H9 (cell line): ENCODE measurements around the gene GID8. TPM values are rescaled to one million over a fixed set of nuclear protein-coding genes. Genes with fewer than 3 reads are reported as not detected.
A peak's percentile ranks its signal among the peaks of the same experiment; 100 is the strongest.

Experiments
- DNase-seq: peaks from one replicate; pipeline ENCODE4 v3.0.0-alpha.2; 2017
- H2AFZ ChIP-seq: one replicate; pipeline ENCODE4 v1.6.1; 2013; ENCODE audit warnings: mild to moderate bottlenecking, low read length, control low read depth, moderate library complexity
- H2AK5ac ChIP-seq: 2 replicates; pipeline ENCODE4 v1.6.1; 2013; ENCODE audit warnings: low read length, control low read depth, mixed read lengths; ENCODE audit not compliant: insufficient read length
- H2BK120ac ChIP-seq: one replicate; pipeline ENCODE4 v1.6.1; 2013; ENCODE audit warnings: low read depth, mild to moderate bottlenecking, low read length, control low read depth, inconsistent platforms; ENCODE audit not compliant: poor library complexity, severe bottlenecking
- H2BK12ac ChIP-seq: 2 replicates; pipeline ENCODE4 v1.6.1; 2013; ENCODE audit warnings: low read length, control low read depth, mixed read lengths, low read depth; ENCODE audit not compliant: insufficient read length
- H2BK15ac ChIP-seq: 2 replicates; pipeline ENCODE4 v1.6.1; 2013; ENCODE audit warnings: low read depth, low read length, control low read depth
- H2BK20ac ChIP-seq: one replicate; pipeline ENCODE4 v1.6.1; 2013; ENCODE audit warnings: low read depth, mild to moderate bottlenecking, low read length, control low read depth, inconsistent platforms; ENCODE audit not compliant: poor library complexity, severe bottlenecking
- H2BK5ac ChIP-seq: 2 replicates; pipeline ENCODE4 v1.6.1; 2013; ENCODE audit warnings: low read length, control low read depth, mixed read lengths; ENCODE audit not compliant: insufficient read length
- H3K14ac ChIP-seq: 2 replicates; pipeline ENCODE4 v1.6.1; 2013; ENCODE audit warnings: low read length, control low read depth; ENCODE audit not compliant: insufficient read depth
- H3K18ac ChIP-seq: 2 replicates; pipeline ENCODE4 v1.6.1; 2013; ENCODE audit warnings: low read depth, mild to moderate bottlenecking, mixed read lengths, low read length, control low read depth; ENCODE audit not compliant: insufficient read length
- H3K23ac ChIP-seq: 2 replicates; pipeline ENCODE4 v1.6.1; 2013; ENCODE audit warnings: low read length, control low read depth, mixed read lengths, low read depth; ENCODE audit not compliant: insufficient read length
- H3K23me2 ChIP-seq: 2 replicates; pipeline ENCODE4 v1.6.1; 2013; ENCODE audit warnings: low read depth, mild to moderate bottlenecking, mixed read lengths, low read length, control low read depth; ENCODE audit not compliant: insufficient read length, poor library complexity, severe bottlenecking
- H3K27ac ChIP-seq: 2 replicates; pipeline ENCODE4 v1.5.1; 2013; ENCODE audit warnings: low read length, control low read depth, mixed read lengths, low read depth; ENCODE audit not compliant: insufficient read length
- H3K27me3 ChIP-seq: 2 replicates; pipeline ENCODE4 v1.6.1; 2013; ENCODE audit warnings: low read length, control low read depth, inconsistent platforms; ENCODE audit not compliant: insufficient read depth
- H3K4ac ChIP-seq: 2 replicates; pipeline ENCODE4 v1.6.1; 2013; ENCODE audit warnings: low read depth, mild to moderate bottlenecking, control low read depth, inconsistent platforms, low read length, moderate library complexity
- H3K4me1 ChIP-seq: 2 replicates; pipeline ENCODE4 v1.6.1; 2013; ENCODE audit warnings: low read length, control low read depth, inconsistent platforms; ENCODE audit not compliant: insufficient read depth
- H3K4me2 ChIP-seq: 2 replicates; pipeline ENCODE4 v1.6.1; 2013; ENCODE audit warnings: low read length, control low read depth, mixed read lengths; ENCODE audit not compliant: insufficient read length, insufficient read depth
- H3K56ac ChIP-seq: 2 replicates; pipeline ENCODE4 v1.6.1; 2013; ENCODE audit warnings: low read depth, mild to moderate bottlenecking, mixed read lengths, low read length, control low read depth; ENCODE audit not compliant: insufficient read length
- H3K79me1 ChIP-seq: 2 replicates; pipeline ENCODE4 v1.6.1; 2013; ENCODE audit warnings: low read depth, mild to moderate bottlenecking, moderate library complexity, low read length, control low read depth, inconsistent platforms; ENCODE audit not compliant: insufficient read depth, poor library complexity, severe bottlenecking
- H3K79me2 ChIP-seq: 2 replicates; pipeline ENCODE4 v1.6.1; 2013; ENCODE audit warnings: low read length, control low read depth, inconsistent platforms; ENCODE audit not compliant: insufficient read depth
- H3K9ac ChIP-seq: 2 replicates; pipeline ENCODE4 v1.6.1; 2013; ENCODE audit warnings: low read length, control low read depth, mixed read lengths; ENCODE audit not compliant: insufficient read length; ENCODE audit errors: extremely low read depth
- H3K9me3 ChIP-seq: one replicate; pipeline ENCODE4 v1.6.1; 2013; ENCODE audit warnings: low read depth, low read length, inconsistent platforms; ENCODE audit not compliant: control insufficient read depth
- H3T11ph ChIP-seq: one replicate; pipeline ENCODE4 v1.6.1; 2013; ENCODE audit warnings: mild to moderate bottlenecking, low read length, control low read depth, inconsistent platforms
- H4K20me1 ChIP-seq: one replicate; pipeline ENCODE4 v1.6.1; 2013; ENCODE audit not compliant: control insufficient read depth, insufficient read length, insufficient read depth
- H4K5ac ChIP-seq: 2 replicates; pipeline ENCODE4 v1.6.1; 2013; ENCODE audit warnings: low read depth, mild to moderate bottlenecking, mixed read lengths, low read length, control low read depth; ENCODE audit not compliant: insufficient read length
- H4K8ac ChIP-seq: replicated peaks from 2 replicates; pipeline ENCODE4 v1.6.1; 2013; ENCODE audit warnings: low read length, control low read depth, mixed read lengths, low read depth; ENCODE audit not compliant: insufficient read length
- H4K91ac ChIP-seq: 2 replicates; pipeline ENCODE4 v1.6.1; 2013; ENCODE audit warnings: low read depth, mild to moderate bottlenecking, moderate library complexity, mixed read lengths, low read length, control low read depth; ENCODE audit not compliant: insufficient read length
- H3K27ac Mint-ChIP-seq, 3 experiments: 2 replicates in 2 of 3; 3 replicates in 1 of 3; pipeline ENCODE4 v1.8.0; 2020 to 2021; ENCODE audit warnings: mixed read lengths in 3 of 3, mild to moderate bottlenecking in 1 of 3, moderate library complexity in 1 of 3
- H3K27me3 Mint-ChIP-seq: 2 replicates; pipeline ENCODE4 v1.8.0; 2021; ENCODE audit warnings: low read depth, mild to moderate bottlenecking, moderate library complexity, mixed read lengths
- H3K36me3 Mint-ChIP-seq, 3 experiments: 2 replicates in 2 of 3; 3 replicates in 1 of 3; pipeline ENCODE4 v1.8.0; 2020 to 2021; ENCODE audit warnings: low read depth in 3 of 3, mixed read lengths in 3 of 3; ENCODE audit not compliant: insufficient read depth in 1 of 3
- H3K4me1 Mint-ChIP-seq, 2 experiments: 2 replicates each; pipeline ENCODE4 v1.8.0; 2020; ENCODE audit warnings: mixed read lengths in 2 of 2
- H3K4me3 Mint-ChIP-seq, 2 experiments: 2 replicates in 1 of 2; 3 replicates in 1 of 2; pipeline ENCODE4 v1.8.0; 2020 to 2021; ENCODE audit warnings: mild to moderate bottlenecking in 2 of 2, mixed read lengths in 2 of 2, moderate library complexity in 1 of 2
- H3K9me3 Mint-ChIP-seq, 2 experiments: 2 replicates in 1 of 2; 3 replicates in 1 of 2; pipeline ENCODE4 v1.8.0; 2020; ENCODE audit warnings: mild to moderate bottlenecking in 2 of 2, mixed read lengths in 2 of 2, moderate library complexity in 1 of 2
- WGBS: extraction: QIAGEN DNeasy Blood & Tissue Kit; methylation state at CpG from one replicate; pipeline ENCODE4 v1.1.7; 2013; ENCODE audit warnings: missing lambda C conversion rate, low lambda C conversion rate, mixed read lengths; ENCODE audit not compliant: insufficient read length; ENCODE audit errors: extremely low coverage; 5-methylcytosine and 5-hydroxymethylcytosine counted together
- total RNA-seq: library from RNA; stranded (reverse); gene quantifications from 2 replicates; pipeline ENCODE4 v1.2.1, GENCODE V29; 2021
- TF ChIP-seq, protein P1 (sequence below): fragments of 200-600 bp; sonication (generic); conservative IDR thresholded peaks from 3 replicates; pipeline ENCODE4 v1.8.0; 2021; ENCODE audit warnings: antibody characterized with exemption, mild to moderate bottlenecking

Gene GID8
- total RNA-seq, 1 experiment from 2014 or later, result 60.9 TPM

DNA sequence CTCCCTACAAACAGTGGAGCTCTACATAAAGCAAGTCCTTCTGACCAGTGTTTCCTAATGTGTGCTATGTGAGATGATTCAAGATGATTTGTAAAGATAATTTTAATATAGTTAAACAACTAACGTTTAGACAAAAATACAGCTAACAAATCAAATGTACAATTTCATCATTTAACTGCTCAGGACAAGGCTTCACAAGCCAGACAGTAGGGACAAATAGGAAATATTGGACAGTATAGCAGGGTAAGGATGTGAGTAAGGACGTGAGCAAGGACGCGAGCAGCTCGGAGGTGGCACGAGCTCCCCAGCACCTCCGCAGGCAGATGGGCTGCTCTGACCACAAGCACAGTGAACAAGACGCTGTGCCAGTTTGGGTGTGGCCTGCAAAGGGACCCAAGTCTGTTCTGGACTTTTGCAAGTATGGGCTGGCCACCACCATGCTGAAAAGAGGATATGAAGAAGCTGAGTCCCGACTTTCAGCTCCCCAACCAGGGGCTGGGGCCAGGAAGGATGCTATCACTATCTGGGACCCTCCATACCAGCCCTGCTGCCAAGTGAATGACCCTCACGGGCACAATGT lies 26.2 kb upstream of the GID8 start:
- no peak overlapping the region for H2BK12ac ChIP-seq
- no peak overlapping the region for H3K14ac ChIP-seq
- H2BK20ac ChIP-seq, result no peak overlapping the region
- no peaks in the 10 kb centered on the region for H3K9me3 Mint-ChIP-seq
- no peak overlapping the region for H4K91ac ChIP-seq
- H3K27me3 ChIP-seq, result no peaks in the 10 kb centered on the region
- H3K4me3 Mint-ChIP-seq, result no peak overlapping the region
- H2AFZ ChIP-seq, result no peak overlapping the region
- no peak overlapping the region for H4K8ac ChIP-seq
- no peaks in the 10 kb centered on the region for H3K9me3 ChIP-seq
- no peak overlapping the region for H2BK120ac ChIP-seq
- peak overlapping the region in 2 of 3 experiments; percentile 64 to 78; a peak in 1 of 7 replicates for H3K27ac Mint-ChIP-seq
- H3K56ac ChIP-seq, result no peak overlapping the region
- H3K23me2 ChIP-seq, result no peaks in the 10 kb centered on the region
- H3K4me2 ChIP-seq, result no peak overlapping the region
- no peak for DNase-seq
- peaks cover 4% of the 10 kb centered on the region; the same call in 1 of the 2 replicates for H3K4me1 ChIP-seq
- no peak overlapping the region for H2BK15ac ChIP-seq
- no peak overlapping the region for H2AK5ac ChIP-seq
- no peak overlapping the region for H4K5ac ChIP-seq
- H3K9ac ChIP-seq, result no peak overlapping the region
- H3K79me2 ChIP-seq, result peaks cover 61% of the 10 kb centered on the region
- no peak overlapping the region for H3K23ac ChIP-seq
- H3K36me3 Mint-ChIP-seq, result peaks cover 48 to 65% (median 62%) of the 10 kb centered on the region in 3 experiments
- no peak overlapping the region for H3K27ac ChIP-seq
- H2BK5ac ChIP-seq, result no peak overlapping the region
- no peak overlapping the region for H3T11ph ChIP-seq
- WGBS, result no CpG with 5 or more reads among the region's 10 CpGs
- H3K4me1 Mint-ChIP-seq, result peaks cover 25 to 27% of the 10 kb centered on the region in 2 experiments
- H3K27me3 Mint-ChIP-seq, result no peaks in the 10 kb centered on the region
- H3K18ac ChIP-seq, result no peak overlapping the region
- H4K20me1 ChIP-seq, result peaks cover 2% of the 10 kb centered on the region
- TF ChIP-seq, protein P1, sequence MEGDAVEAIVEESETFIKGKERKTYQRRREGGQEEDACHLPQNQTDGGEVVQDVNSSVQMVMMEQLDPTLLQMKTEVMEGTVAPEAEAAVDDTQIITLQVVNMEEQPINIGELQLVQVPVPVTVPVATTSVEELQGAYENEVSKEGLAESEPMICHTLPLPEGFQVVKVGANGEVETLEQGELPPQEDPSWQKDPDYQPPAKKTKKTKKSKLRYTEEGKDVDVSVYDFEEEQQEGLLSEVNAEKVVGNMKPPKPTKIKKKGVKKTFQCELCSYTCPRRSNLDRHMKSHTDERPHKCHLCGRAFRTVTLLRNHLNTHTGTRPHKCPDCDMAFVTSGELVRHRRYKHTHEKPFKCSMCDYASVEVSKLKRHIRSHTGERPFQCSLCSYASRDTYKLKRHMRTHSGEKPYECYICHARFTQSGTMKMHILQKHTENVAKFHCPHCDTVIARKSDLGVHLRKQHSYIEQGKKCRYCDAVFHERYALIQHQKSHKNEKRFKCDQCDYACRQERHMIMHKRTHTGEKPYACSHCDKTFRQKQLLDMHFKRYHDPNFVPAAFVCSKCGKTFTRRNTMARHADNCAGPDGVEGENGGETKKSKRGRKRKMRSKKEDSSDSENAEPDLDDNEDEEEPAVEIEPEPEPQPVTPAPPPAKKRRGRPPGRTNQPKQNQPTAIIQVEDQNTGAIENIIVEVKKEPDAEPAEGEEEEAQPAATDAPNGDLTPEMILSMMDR, result no peak
- H3K79me1 ChIP-seq, result peaks cover 24% of the 10 kb centered on the region
- H3K4ac ChIP-seq, result no peak overlapping the region
